ENCODE results near the gene RND1.
"Not testable (repeated sequence)": the region's sequence is repeated elsewhere in the genome, so short reads cannot be mapped to it uniquely, and the experiment has no call there.

Gene RND1

DNA sequence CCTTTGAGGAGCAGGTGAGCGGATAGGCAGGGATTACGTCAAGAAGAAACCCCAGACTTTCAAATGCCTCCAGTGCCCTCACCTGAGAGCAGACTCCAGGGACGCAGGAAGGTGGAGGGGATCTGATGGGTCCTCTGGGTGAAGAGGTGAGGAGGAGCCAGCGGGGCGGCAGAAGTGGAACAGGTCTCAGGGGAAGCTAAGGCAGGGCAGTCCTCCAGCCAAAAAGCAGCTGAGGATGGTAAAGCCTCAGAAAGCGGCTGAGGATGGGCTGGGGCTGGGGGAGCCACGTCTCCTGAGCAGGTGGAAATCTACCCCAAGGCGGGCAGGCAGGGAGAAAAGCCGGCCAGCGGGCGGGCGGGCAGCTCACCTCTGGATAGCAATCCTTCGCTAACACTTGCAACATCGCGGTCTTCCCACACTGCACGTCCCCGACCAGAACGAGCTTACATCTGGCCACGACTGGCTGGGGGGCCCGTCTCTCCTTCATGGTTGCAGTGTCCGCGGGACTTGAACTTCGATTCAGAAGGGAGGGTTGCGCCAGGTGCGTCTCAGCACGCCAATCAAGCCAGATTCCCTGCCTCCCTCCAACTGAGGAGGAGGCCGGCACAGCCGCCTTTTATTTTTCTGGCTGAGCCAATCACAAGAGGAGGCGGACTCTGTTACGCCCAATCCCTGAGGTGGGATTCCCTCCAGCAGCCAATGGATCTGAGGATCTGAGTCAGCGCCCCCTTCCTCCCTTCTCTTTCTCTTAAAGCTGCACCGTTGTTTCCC is at the start of gene RND1:
Gene RND1, minus strand, starts transcription at position 590 of the 771 bp plus-strand sequence. Its CDS starts 103 bp downstream, at position 487.
- DNase-seq, result peak; percentile 77 to 83

DNA sequence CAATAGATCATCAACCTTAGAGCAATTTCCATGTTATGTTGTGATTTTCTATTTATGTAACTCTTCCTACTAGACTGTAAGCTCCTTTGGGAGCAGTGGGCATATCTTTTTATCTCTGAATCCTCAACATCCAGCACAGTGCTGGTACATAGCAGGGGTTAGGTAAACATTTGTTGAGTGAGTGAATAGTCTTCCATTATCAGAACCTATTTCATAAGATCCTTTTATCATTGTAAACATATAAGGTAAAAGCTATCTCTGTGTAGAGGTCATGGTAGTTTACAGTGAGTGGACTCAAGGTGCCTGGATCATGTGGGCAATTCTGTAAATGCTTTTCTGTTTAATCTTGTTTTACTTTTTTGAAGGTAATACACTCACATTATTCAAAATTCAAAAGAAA is 44.5 kb upstream of the RND1 start:
- no peak for DNase-seq

DNA sequence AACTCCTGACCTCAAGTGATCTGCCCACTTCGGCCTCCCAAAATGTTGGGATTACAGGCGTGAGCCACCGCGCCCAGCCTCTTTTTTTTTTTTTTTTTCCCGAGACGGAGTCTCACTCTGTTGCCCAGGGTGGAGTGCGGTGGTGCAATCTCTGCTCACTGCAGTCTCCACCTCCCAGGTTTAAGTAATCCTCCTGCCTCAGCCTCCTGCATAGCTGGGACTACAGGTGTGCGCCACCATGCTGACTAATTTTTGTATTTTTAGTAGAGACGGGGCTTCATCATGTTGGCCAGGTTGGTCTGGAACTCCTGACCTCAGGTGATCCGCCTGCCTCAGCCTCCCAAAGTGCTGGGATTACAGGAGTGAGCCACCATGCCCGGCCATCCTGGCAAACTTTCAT is 44.0 kb upstream of the RND1 start:
- DNase-seq, result not testable (repeated sequence)

DNA sequence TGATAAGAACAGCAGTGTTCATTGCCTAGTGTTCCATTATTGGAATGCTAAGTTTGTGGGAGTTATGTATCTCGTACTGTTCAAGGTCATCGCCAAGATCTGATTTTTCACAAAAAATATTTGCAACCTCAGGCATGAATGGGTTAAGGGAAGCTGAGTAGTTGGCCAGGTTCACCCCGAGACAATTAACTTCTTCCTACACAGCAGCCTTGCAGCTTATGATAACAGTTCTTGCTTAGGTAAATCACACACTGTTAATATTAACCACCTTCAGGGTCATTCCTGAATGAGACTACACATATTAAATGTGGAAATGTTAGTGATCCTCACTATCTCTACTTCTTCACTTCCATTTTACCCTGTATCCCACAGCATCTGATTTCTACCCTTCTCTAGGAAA is 41.6 kb upstream of the RND1 start:
- no peak for DNase-seq

DNA sequence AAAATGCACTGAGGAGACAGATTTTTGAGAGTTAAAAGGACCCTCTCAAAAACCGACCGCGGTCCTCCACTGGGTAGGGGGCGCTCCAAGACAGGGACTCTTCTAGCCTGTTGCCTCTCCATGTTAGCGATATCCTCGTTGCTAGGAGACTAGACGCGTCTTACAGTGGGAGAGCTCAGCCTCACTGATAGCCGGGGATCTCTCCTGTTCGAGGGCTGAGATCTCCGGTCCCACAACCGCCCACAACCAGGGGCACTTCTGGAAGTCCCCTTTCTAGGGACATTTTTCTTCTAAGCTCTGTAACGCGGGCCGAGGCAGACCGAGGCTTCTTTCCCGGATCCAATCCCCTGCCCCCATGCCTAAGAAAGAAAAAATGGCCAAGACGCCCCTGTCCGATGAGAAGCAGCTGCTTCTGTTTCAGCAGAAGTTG is 38.3 kb upstream of the RND1 start:
- peak; percentile 80 to 89 for DNase-seq

DNA sequence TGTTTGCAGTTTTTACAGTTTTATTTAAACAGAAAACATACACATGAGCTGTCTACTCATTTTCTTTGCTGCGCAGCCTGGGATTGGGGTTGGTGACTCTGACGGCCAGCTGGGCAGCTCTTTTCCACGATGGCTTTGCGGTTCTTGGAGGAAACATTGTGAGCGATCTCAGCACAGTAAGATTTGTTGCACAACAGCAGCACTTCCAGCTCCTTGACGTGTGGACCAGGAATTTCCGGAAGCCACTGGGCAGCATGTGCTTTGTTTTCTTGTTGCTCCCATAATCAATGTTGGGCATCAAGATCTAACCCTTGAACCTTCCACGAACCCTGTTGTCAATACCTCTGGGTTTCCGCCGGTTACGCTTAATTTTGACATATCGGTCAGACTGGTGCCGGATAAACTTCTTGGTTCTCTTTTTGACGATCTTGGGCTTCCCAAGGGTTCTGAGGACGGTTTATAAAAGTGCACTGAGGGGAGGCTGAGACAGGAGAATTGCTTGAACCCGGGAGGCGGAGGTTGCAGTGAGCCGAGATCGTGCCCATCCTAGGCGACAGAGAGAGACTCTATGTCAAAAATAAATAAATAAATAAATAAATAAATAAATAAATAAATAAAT is 37.8 kb upstream of the RND1 start:
- no peak for DNase-seq

DNA sequence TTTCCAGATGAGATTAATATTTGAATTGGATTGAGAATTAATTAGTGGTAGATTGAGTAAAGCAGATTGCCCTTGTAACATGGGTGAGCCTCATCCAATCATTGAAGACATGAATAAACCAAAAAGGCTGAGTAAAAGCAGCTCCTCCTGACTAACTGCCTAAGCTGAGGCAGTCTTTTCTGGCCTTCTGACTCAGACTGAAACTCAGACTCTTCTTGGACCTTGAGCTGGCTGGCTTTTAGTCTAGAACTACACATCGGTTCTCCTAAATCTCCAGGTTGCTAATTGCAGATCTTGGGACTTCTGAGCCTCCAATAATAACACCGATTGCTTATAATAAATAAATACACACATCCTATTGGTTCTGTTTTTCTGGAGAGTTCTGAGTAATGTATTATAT is 35.6 kb upstream of the RND1 start:
- DNase-seq, result no peak

DNA sequence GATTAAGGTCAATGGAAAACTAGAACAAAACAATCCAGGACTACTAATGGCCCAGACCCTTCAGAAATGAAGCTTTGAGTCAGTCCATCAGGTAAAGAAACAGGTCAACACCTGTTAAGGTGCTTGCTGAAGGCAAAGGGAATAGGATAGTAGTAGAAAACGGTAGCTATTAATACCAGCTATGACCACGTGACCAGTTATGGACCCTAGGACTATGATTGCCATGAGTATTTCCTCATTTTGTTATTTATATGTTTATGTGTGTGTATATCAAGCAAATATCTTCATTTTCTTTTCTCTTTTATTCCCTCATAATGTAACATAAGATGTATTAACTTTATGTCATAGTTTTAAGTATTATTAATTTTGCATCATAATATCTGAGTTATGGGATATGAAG is 34.0 kb upstream of the RND1 start:
- DNase-seq, result no peak

DNA sequence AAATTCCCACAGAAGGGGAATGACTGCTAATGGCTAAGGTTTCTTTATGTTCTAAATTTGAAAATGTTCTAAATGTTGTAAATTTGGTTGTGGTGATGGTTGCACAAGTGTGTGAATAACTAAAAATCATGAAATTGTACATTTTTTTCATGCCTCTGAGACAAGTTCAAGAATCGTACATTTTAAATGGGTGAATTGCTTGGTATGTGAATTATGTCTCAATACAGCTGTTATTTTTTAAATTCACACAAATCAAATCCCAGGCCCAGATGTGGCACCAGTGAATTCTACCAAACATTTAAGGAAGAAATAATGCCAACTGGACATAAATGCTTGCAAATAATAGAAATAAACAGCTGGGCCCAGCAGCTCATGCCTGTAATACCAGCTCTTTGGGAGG is 28.6 kb upstream of the RND1 start:
- DNase-seq, result no peak

DNA sequence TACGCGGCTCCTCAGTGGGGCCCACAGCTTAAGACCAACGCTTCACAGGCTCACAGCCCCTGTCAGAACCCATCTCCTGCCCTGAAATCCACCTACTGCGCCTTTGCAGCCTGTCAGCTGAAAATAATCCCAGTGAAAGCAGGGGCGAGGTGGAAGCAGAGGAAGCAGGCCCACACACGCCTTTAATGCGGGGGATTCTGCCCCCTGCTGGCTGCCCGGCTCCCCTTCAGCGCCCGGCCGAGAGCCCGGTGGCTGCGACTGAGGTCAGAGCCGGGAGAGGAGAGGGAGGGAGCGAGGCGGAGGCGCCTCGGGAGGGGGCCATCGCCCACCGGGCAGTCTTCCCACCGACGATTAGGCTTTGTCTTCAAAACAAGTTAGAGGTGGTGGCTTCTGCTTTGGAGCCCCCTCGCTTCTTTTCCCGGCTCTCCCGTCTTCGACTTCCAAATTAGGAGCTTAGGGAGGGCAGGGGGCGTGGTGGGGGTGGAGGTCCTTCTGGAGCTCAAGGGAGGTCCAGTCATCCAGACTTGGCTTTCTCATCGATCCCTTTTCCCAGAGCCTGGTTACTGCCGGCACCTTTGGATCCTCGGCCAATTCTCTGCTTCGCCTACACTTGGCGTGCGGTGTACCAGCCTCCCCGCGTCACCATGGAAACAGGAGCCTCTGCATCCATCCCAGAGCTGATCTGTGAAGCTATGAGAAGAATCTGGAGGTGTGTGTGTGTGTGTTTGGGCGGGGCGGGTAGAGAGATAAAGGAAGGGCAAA is 25.2 kb upstream of the RND1 start:
- DNase-seq, result peak; percentile 67 to 73

DNA sequence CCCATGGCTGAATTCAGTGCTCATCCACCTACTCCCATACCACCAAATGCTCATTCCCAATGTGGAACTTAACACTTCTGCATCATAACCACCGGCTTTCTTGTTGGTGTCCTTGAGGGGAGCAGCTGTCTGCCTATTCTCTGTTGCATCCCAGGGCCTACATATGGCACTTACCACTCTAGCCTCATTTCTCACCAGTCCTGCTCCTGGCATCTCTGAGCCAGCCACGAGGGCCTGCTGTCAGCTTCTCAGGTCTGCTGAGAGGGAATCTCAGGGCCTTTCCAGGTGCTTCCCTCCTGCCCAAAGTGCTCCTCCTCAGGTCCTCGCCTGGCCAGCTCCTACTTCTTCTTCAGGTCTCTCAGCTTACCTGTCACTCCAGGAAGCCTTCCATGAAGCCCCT is 24.0 kb upstream of the RND1 start:
- DNase-seq, result no peak

DNA sequence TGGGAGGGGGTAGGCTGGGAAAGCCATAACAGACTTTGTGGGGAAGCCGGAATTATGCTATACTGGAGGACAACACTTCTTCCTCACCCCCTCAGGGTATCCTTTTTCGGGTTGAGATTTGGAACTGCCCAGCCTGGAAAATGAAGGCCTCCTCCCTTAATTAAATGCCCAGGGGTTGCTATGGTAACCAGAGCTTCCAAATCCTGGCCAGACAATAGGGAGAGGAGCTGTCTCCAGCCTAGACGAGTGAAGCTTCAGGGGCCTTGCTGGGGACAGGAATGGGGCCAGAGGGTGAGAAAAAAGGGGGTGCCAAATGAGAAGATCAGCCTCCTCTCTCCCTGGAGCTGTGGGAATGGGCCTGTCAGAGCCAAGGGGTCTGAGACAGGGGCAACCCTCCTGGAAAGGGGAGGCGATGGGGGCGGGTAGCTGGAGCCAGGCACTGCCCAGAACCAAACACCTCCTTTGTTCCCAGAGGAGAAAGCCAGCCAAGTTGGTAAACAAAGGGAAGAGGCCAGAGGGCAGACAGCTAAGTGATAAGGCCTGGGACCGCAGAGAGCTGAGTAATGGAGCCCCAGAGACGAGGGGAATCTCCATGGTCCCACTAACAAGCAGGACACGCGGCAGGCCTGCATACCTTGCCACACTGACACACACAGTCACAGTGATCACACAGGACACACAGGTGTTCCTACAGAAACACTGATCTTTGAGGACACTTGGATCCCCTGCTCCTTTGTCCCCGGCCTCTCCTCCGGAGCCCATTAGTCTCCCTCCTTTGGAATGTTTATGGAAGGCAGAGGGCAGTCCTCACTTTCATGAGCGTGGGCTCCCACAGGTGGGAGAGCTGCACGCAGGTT is 17.9 kb upstream of the RND1 start:
- no peak for DNase-seq

DNA sequence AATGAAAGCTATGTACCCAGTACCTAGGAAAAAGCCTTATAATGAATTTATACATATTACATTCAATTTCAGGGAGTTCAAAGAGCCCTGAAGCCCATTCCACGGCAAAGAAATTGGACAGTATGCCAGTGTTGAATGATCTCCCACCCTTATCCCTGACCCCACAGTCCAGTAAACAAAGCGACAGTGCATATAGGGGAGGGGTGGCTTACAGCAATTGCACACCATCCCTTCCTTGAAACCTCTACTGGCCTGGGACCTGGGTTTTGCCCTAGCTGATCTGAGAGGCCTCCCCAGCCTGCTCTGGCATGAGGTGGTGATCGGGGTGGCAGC is 17.3 kb upstream of the RND1 start:
- DNase-seq, result no peak

DNA sequence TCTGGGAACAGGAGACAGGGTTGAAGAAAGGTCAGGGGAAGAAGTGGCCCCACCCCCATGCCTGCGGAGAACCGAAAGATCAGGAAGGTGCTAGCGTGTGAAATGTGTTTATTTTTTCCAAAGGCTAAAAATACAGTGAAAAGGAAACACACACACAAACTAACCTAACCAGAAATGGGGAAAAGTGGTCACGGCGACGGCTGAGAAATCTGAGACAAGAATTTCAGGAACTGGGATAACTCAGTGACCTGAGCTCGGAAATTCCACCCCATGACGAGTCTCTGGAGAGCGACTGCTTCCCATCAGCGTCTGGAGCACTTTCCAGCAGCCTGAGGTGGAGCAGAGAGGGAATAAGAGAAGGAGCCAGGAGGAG is 16.6 kb upstream of the RND1 start:
- no peak for DNase-seq

DNA sequence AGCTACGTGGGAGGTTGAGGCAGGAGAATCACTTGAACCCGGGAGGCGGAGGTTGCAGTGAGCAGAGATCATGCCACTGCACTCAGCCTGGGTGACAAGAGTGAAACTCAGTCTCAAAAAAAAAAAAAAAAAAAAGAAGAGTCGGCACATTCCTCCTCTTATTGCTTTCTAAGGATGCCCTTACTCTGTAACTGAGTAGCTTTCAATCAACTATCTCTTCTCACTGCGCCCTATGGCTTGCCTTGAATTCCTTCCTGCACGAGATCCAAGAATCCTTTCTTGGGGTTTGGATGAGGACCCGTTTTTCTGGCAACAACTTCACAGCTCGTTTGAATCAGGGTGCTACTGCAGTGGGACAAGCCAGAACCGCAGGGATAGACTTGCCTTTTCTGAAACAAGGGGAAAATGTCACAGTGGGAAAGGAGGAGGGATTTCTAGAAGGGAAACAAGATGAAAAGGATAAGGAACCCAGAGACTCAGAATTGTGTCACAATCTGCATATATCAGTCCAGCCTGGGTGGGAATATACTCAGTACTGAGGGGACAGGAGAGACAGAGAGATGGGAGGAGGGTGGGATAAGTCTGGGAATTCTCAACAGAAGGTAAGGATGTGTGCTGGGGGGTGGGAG is 16.1 kb upstream of the RND1 start:
- DNase-seq, result no peak

DNA sequence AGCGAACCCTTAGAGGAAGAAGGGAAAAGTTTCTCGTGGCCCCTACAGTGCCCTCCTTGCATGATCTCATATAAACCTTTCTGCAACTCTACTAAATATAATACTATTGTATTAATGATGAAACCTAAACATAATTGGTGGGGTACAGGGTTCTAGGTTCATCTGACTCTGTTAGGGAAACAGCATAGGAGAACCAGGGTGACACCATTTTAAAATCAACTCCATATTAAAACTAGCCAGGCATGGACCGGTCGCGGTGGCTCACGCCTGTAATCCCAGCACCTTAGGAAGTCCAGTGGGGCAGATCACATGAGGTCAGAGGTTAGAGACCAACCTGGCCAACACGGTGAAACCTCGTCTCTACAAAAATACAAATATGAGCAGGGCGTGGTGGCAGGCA is 15.0 kb upstream of the RND1 start:
- no peak for DNase-seq

DNA sequence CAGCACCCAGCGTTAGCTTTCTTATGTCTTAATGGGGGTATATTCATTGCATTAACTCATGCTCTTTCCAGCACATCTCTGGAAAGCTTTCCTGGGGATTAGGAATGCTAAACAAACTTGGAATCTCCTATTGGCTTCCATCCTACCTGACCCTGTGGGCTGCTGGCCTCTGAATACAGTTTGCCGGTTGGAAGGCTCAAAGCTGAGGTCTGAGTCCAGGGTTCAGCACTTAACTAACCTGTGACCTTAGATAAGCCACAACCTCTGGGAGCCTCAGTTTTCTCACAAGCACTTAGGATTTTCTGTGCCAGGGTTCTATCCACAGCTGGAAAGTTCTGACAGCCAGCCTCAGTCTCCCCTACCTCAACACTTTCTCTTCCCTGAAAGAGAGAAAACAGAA is 12.9 kb upstream of the RND1 start:
- no peak for DNase-seq

DNA sequence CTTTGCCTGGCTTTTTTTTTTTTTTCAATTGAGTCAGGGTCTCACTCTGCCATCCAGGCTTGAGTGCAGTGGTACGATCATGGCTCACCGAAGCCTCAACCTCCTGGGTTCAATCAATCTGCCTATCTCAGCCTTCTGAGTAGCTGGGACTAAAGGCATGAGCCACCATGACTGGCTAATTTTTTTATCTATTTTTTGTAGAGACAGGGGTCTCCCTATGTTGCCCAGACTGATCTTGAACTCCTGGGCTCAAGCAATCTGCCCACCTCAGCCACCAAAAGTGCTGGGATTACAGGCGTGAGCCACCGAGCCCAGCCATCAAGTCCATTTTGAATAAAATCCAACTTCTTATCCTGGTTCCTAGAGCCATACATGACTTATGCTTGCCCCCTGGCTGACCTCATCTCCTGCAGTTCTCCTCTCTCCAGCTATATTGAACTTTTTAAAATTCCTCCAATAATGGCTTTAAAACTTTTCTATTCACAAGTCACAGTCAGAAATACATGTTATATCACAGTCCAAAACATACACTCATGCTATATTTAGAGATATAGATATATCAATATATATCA is 10.4 kb upstream of the RND1 start:
- DNase-seq, result no peak

DNA sequence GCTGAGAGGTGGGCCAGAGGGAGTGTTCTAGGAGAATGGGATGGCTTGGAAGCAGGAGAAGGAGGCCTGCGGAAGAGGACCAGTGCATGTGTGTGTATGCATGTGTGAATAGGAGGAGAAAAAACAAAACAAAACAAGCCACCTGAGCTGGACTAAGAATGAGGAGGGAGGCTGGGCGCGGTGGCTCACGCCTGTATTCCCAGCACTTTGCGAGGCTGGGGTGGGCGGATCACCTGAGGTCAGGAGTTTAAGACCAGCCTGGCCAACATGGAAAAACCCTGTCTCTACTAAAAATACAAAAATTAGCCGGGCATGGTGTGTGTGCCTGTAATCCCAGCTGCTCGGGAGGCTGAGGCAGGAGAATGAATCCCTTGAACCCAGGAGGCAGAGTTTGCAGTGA is 7.9 kb upstream of the RND1 start:
- DNase-seq, result not testable (repeated sequence)

DNA sequence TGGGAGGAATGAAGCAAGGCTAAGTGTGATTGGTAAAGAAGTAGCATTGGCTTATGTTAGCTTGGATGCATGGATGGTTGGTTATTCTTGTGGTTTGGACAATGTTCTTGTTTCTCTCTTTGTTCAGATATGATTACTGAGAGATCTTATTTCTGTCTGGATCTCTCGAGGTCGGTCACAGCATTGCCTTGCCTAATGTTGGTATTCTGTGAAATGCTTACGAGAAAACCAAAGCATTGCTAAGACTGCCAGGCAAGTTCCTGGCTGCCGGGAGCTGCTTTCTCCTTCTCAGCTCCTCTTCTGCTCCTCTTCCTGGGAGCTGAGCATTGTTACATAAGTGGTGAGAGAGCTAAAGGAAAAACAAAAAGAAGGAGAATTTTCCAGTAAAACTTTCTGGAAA is 7.4 kb upstream of the RND1 start:
- DNase-seq, result no peak

DNA sequence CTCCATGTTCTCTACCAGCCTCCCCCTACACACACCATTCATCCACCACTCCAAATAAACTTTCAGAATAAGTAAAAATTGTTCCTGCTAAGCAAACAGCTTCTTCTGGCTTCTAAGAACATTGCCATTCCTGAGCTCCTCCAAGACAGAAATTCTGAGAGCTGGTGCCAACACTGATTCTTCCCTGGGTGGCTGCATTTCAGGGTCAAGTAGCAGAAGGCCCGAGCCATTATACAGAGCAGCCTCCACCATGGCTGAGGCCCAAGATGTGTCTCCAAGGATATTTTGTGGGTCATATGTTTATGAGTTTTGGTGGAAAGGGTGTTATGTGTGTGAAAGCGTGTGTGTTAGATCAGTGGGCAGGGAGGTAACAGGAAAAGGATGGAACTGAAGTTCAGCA is 3.5 kb upstream of the RND1 start:
- DNase-seq, result no peak

DNA sequence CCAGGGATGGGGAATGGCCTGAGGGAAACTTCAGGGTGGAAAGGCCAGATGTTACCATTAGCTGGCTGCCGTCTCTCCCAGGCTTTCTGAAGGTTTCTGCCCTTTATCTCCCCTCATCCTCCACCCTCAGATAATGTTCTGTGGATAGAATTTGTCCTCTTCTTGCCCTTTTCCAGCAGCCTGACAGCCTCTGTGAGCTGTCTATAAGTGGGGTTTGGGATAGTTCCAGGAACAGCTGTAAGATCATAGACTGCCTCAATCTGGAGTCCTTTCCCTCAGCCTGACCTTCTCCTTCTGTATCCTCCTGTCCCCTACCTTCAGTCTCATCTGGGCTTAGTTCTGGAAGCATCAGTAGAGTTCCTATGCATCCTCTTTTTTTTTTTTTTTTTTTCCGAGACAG is 2.8 kb upstream of the RND1 start:
- no peak for DNase-seq
